ENCODE results near the gene GAK. TPM values are rescaled to one million over a fixed set of nuclear protein-coding genes. Genes with fewer than 3 reads are reported as not detected.

GAK gene
- total and polyA plus RNA-seq, 4 donors = 27.4 to 69.7 (median 47.0) TPM

- no peaks in the 10 kb centered on the region for H3K27me3 ChIP-seq (ENCODE audit: control insufficient read depth in 4 of 4, insufficient read depth in 4 of 4, low read length in 3 of 4)
- H3K36me3 ChIP-seq (ENCODE audit: control insufficient read depth in 4 of 4, insufficient read depth in 3 of 4, low read depth in 1 of 4, low read length in 3 of 4) = peaks cover 0 to 2% (median under 1%) of the 10 kb centered on the region in 4 donors
- no peak overlapping the region for H3K4me3 ChIP-seq (ENCODE audit: low read depth in 1 of 3, low read length in 3 of 3)
- no peak for DNase-seq (ENCODE audit: low spot score)
- H3K27ac ChIP-seq (ENCODE audit: low read depth in 1 of 2, low read length in 2 of 2) = no peak overlapping the region
- peaks cover 5 to 8% (median 7%) of the 10 kb centered on the region in 4 donors for H3K4me1 ChIP-seq (ENCODE audit: control insufficient read depth in 4 of 4, insufficient read depth in 4 of 4, low read length in 3 of 4)
- no peak overlapping the region for H3K9ac ChIP-seq (ENCODE audit: low read depth in 1 of 2, low read length in 2 of 2)
- WGBS = 83% methylated on average over 18 of the region's 18 CpGs
- no peak for TF ChIP-seq CTCF (IDR thresholded peaks at IDR 0.05; ENCODE audit: low read depth, low read length, missing input control)
- TF ChIP-seq YY1 (IDR thresholded peaks at IDR 0.05) = no peak
- no peak for TF ChIP-seq JUND (IDR thresholded peaks at IDR 0.05)
- no peak for TF ChIP-seq FOXA2 (IDR thresholded peaks at IDR 0.05)
- TF ChIP-seq HNF4G (IDR thresholded peaks at IDR 0.05) = no peak
- no peak for TF ChIP-seq GABPA (IDR thresholded peaks at IDR 0.05 in 1 of 2, conservative IDR thresholded peaks at IDR 0.05 in 1 of 2)
- TF ChIP-seq ZBTB33 (IDR thresholded peaks at IDR 0.05) = no peak
- no peak for TF ChIP-seq EGR1 (IDR thresholded peaks at IDR 0.05; ENCODE audit: low read depth in 2 of 2)
- no peak for TF ChIP-seq FOXA1 (IDR thresholded peaks at IDR 0.05)
- TF ChIP-seq HNF4A (conservative IDR thresholded peaks at IDR 0.05) = no peak
- no peak for TF ChIP-seq RXRA (IDR thresholded peaks at IDR 0.05)
- TF ChIP-seq NR2F2 (IDR thresholded peaks at IDR 0.05) = no peak
- TF ChIP-seq ATF3 (IDR thresholded peaks at IDR 0.05) = no peak
- TF ChIP-seq MAX (IDR thresholded peaks at IDR 0.05) = no peak
- TF ChIP-seq TAF1 (conservative IDR thresholded peaks at IDR 0.05) = no peak
- no peaks in the 10 kb centered on the region for H3K9me3 ChIP-seq (ENCODE audit: control insufficient read depth in 4 of 4, low read length in 3 of 4)
Measured at GRCh38 chr4:924107-925096, 7.7 kb downstream of the GAK start.

- 93% methylated on average over 17 of the region's 17 CpGs for WGBS
- H3K4me1 ChIP-seq (ENCODE audit: control insufficient read depth in 4 of 4, insufficient read depth in 4 of 4, low read length in 3 of 4) = peaks cover 2 to 4% (median 3%) of the 10 kb centered on the region in 4 donors
Measured at GRCh38 chr4:921830-922331, 10.2 kb downstream of the GAK start.

More at GRCh38 chr4:921830-922331, 10.2 kb downstream of the GAK start:
- H3K27ac ChIP-seq (ENCODE audit: low read depth in 1 of 2, low read length in 2 of 2) = no peak overlapping the region
- peaks cover 0 to 2% (median under 1%) of the 10 kb centered on the region in 4 donors for H3K36me3 ChIP-seq (ENCODE audit: control insufficient read depth in 4 of 4, insufficient read depth in 3 of 4, low read depth in 1 of 4, low read length in 3 of 4)
- no peak for DNase-seq (ENCODE audit: low spot score)
- no peak overlapping the region for H3K9ac ChIP-seq (ENCODE audit: low read depth in 1 of 2, low read length in 2 of 2)
- no peak for TF ChIP-seq REST (IDR thresholded peaks at IDR 0.05)
- no peak for TF ChIP-seq CTCF (IDR thresholded peaks at IDR 0.05; ENCODE audit: low read depth, low read length, missing input control)
- TF ChIP-seq ZBTB33 (IDR thresholded peaks at IDR 0.05) = no peak
- TF ChIP-seq TAF1 (conservative IDR thresholded peaks at IDR 0.05) = no peak
- TF ChIP-seq FOXA2 (IDR thresholded peaks at IDR 0.05) = no peak
- H3K9me3 ChIP-seq (ENCODE audit: control insufficient read depth in 4 of 4, low read length in 3 of 4) = peaks cover 0 to 3% (median 0%) of the 10 kb centered on the region in 4 donors
- no peaks in the 10 kb centered on the region for H3K27me3 ChIP-seq (ENCODE audit: control insufficient read depth in 4 of 4, insufficient read depth in 4 of 4, low read length in 3 of 4)
- no peak overlapping the region for H3K4me3 ChIP-seq (ENCODE audit: low read depth in 1 of 3, low read length in 3 of 3)
